NCI-H345 treated with DMSO at 0.1 percent for 48 hours (cell line): ENCODE data around the gene GRM1.
"Not testable (repeated sequence)": the region's sequence is repeated elsewhere in the genome, so short reads cannot be mapped to it uniquely, and the experiment has no call there.

Source experiments
- DNase-seq: peaks from one replicate; lab custom pipeline; 2025; ENCODE audit not compliant: unreplicated experiment; lab: John Stamatoyannopoulos, UW

Gene GRM1

GRCh38 chr6:146267946-146268345 is 239.1 kb downstream of the GRM1 start:
- no peak for DNase-seq

- no peak for DNase-seq
Measured at GRCh38 chr6:146269482-146269881, 240.6 kb downstream of the GRM1 start.

- not testable (repeated sequence) for DNase-seq
Measured at GRCh38 chr6:146271163-146271562, 242.3 kb downstream of the GRM1 start.

GRCh38 chr6:146273490-146273889 is 244.6 kb downstream of the GRM1 start:
- no peak for DNase-seq

- no peak for DNase-seq
Measured at GRCh38 chr6:146277142-146277541, 248.3 kb downstream of the GRM1 start.

GRCh38 chr6:146281651-146282362 is 252.9 kb downstream of the GRM1 start:
- DNase-seq, result no peak

- no peak for DNase-seq
Measured at GRCh38 chr6:146282837-146283236, 254.0 kb downstream of the GRM1 start.

- no peak for DNase-seq
Measured at GRCh38 chr6:146284311-146284710, 255.4 kb downstream of the GRM1 start.

GRCh38 chr6:146286961-146287360 is 258.1 kb downstream of the GRM1 start:
- DNase-seq, result no peak

- DNase-seq, result no peak
Measured at GRCh38 chr6:146287691-146288369, 259.0 kb downstream of the GRM1 start.

GRCh38 chr6:146289816-146290588 is 261.1 kb downstream of the GRM1 start:
- DNase-seq, result no peak

- no peak for DNase-seq
Measured at GRCh38 chr6:146290589-146290901, 261.7 kb downstream of the GRM1 start.

- DNase-seq, result no peak
Measured at GRCh38 chr6:146292506-146292905, 263.6 kb downstream of the GRM1 start.

GRCh38 chr6:146295695-146296094 is 266.8 kb downstream of the GRM1 start:
- no peak for DNase-seq

GRCh38 chr6:146297815-146298214 is 269.0 kb downstream of the GRM1 start:
- DNase-seq, result no peak

GRCh38 chr6:146300521-146300920 is 271.7 kb downstream of the GRM1 start:
- DNase-seq, result no peak

- DNase-seq, result no peak
Measured at GRCh38 chr6:146301764-146302163, 272.9 kb downstream of the GRM1 start.

- no peak for DNase-seq
Measured at GRCh38 chr6:146302994-146303393, 274.1 kb downstream of the GRM1 start.

- DNase-seq, result no peak
Measured at GRCh38 chr6:146304181-146304580, 275.3 kb downstream of the GRM1 start.

GRCh38 chr6:146305092-146305491 is 276.2 kb downstream of the GRM1 start:
- DNase-seq, result no peak

- no peak for DNase-seq
Measured at GRCh38 chr6:146305951-146306350, 277.1 kb downstream of the GRM1 start.

- no peak for DNase-seq
Measured at GRCh38 chr6:146310628-146311027, 281.8 kb downstream of the GRM1 start.
